Panc1 (cell line): ENCODE data around the gene NYAP1. TPM values are rescaled to one million over a fixed set of nuclear protein-coding genes. Genes with fewer than 3 reads are reported as not detected.
"Not testable (repeated sequence)": the region's sequence is repeated elsewhere in the genome, so short reads cannot be mapped to it uniquely, and the experiment has no call there.

ENCODE experiments used
- ATAC-seq: fragments of 200-7000 bp; cut with Tn5 transposase; 2 replicates; pipeline ENCODE4 v1.9.1; 2020; ENCODE audit warnings: mild to moderate bottlenecking, moderate library complexity
- BruUV-seq: library from RNA; stranded (reverse); fragments of 400-500 nt; replicated peaks from 2 replicates; lab custom pipeline; 2021; lab: Mats Ljungman, UMichigan
- CTCF ChIA-PET: fragments of 300-600 bp; sonication (Branson Sonifier 250); formaldehyde crosslinking; loops from one replicate; lab custom pipeline; 2022; ENCODE audit warnings: antibody characterized with exemption; lab: Charles Lee
- POLR2A ChIA-PET: fragments of 300-600 bp; sonication (Branson Sonifier 250); formaldehyde crosslinking; loops from one replicate; lab custom pipeline; 2022; ENCODE audit warnings: antibody characterized with exemption; lab: Charles Lee
- DNase-seq: peaks from one replicate; pipeline ENCODE4 v3.0.0-alpha.2; 2010; ENCODE audit warnings: low read depth, low spot score
- H3K27ac ChIP-seq: 2 replicates; pipeline ENCODE4 v1.5.1; 2011; ENCODE audit warnings: mild to moderate bottlenecking, low read length, inconsistent platforms
- H3K27me3 ChIP-seq: fragments of 200-500 bp; sonication (Bioruptor generic); 2 replicates; pipeline ENCODE4 v1.6.0; 2014; ENCODE audit warnings: low read length, inconsistent platforms; ENCODE audit not compliant: control insufficient read depth, insufficient read depth
- H3K36me3 ChIP-seq: fragments of 200-500 bp; sonication (Bioruptor generic); 2 replicates; pipeline ENCODE4 v1.5.1; 2014; ENCODE audit warnings: inconsistent platforms, mild to moderate bottlenecking, low read length, moderate library complexity; ENCODE audit not compliant: control insufficient read depth, insufficient read depth
- H3K4me1 ChIP-seq: 2 replicates; pipeline ENCODE4 v1.5.1; 2011; ENCODE audit warnings: inconsistent platforms, mild to moderate bottlenecking, low read length, moderate library complexity; ENCODE audit not compliant: control insufficient read depth, insufficient read depth
- H3K4me3 ChIP-seq, 2 experiments: 2 replicates each; pipeline ENCODE4 v1.5.1; 2011 to 2012; ENCODE audit warnings: low read depth in 2 of 2, low read length in 2 of 2, mild to moderate bottlenecking in 2 of 2, inconsistent platforms in 1 of 2, moderate library complexity in 1 of 2
- H3K9me3 ChIP-seq: fragments of 200-500 bp; sonication (Bioruptor generic); 2 replicates; pipeline ENCODE4 v1.5.1; 2014; ENCODE audit warnings: low read depth, mild to moderate bottlenecking, inconsistent platforms, low read length, moderate library complexity; ENCODE audit not compliant: control insufficient read depth, insufficient read depth
- CTCF ChIP-seq: fragments of 450-650 bp; IDR thresholded peaks from 2 replicates; pipeline ENCODE4 v1.5.1; 2017; ENCODE audit warnings: mild to moderate bottlenecking
- POLR2AphosphoS5 ChIP-seq: IDR thresholded peaks from 2 replicates; pipeline ENCODE4 v1.6.1; 2012; ENCODE audit warnings: mild to moderate bottlenecking, low read depth, low read length, moderate library complexity
- REST ChIP-seq, 2 experiments: IDR thresholded peaks; 2 replicates each; pipeline ENCODE4 v1.6.1; 2011 to 2012; ENCODE audit warnings: low read depth in 2 of 2, control low read depth in 1 of 2, low read length in 1 of 2, mild to moderate bottlenecking in 1 of 2, moderate library complexity in 1 of 2; ENCODE audit not compliant: insufficient read depth in 1 of 2
- SIN3A ChIP-seq: IDR thresholded peaks from 2 replicates; pipeline ENCODE4 v1.6.1; 2012; ENCODE audit warnings: low read depth, mild to moderate bottlenecking, low read length, moderate library complexity, borderline replicate concordance; ENCODE audit not compliant: insufficient read depth
- TCF7L2 ChIP-seq: IDR thresholded peaks from 2 replicates; pipeline ENCODE4 v1.6.1; 2011; ENCODE audit warnings: mild to moderate bottlenecking, low read depth, low read length, inconsistent platforms
- in situ Hi-C: cut with HindIII; loops from 2 replicates; pipeline ENCODE4 v1.10.0; 2016; ENCODE audit warnings: low sequenced_read_pairs, low pct_unique_long_range_greater_than_20kb
- intact Hi-C: fragments of 100-400 bp; cut with micrococcal nuclease; formaldehyde crosslinking; loops from one replicate; pipeline ENCODE4 v1.10.0; 2022; ENCODE audit not compliant: unreplicated experiment
- total RNA-seq: library from RNA; stranded (reverse); gene quantifications from one replicate; pipeline ENCODE4 v1.2.1, GENCODE V29; 2021; ENCODE audit not compliant: unreplicated experiment

Gene NYAP1
- total RNA-seq, 1 experiment from 2014 or later, result 4.0 TPM

GRCh38 chr7:100496509-100496908 is 12.8 kb downstream of the NYAP1 start:
- Histone ChIP-seq H3K4me3 (no peak overlapping the region), H3K4me1 (no peaks in the 10 kb centered on the region), H3K36me3 (no peaks in the 10 kb centered on the region), H3K27ac (no peak overlapping the region), H3K27me3 (no peaks in the 10 kb centered on the region), H3K9me3 (no peaks in the 10 kb centered on the region)
- DNase-seq (no peak), ATAC-seq (no peak)
- TF ChIP-seq REST (IDR thresholded peaks at IDR 0.05; ENCODE audit: insufficient read depth in 1 of 2, low read depth in 2 of 2, low read length in 1 of 2) (no peak), POLR2AphosphoS5 (no peak), CTCF (no peak), TCF7L2 (no peak), SIN3A (no peak)
- CTCF ChIA-PET, result no interaction called here
- POLR2A ChIA-PET, result interaction anchor here (0.5 kb wide), 1 partner anchor 60 kb away, joined by 3 read pairs; the partner anchor contains the start of gene PPP1R35
- in situ Hi-C loops, result no loop called here
- intact Hi-C loops, result no loop called here
- BruUV-seq, result no TSS peak

- H3K4me3 ChIP-seq, H3K27me3 ChIP-seq, ATAC-seq, DNase-seq, in situ Hi-C loops, H3K36me3 ChIP-seq, H3K27ac ChIP-seq, intact Hi-C loops, BruUV-seq, H3K9me3 ChIP-seq, POLR2A ChIA-PET, CTCF ChIA-PET: not testable (repeated sequence)
- peaks cover 12% of the 10 kb centered on the region for H3K4me1 ChIP-seq
These were observed 17.0 kb downstream of the NYAP1 start for GRCh38 chr7:100500743-100501142.

- H3K36me3 ChIP-seq, H3K4me3 ChIP-seq, in situ Hi-C loops, POLR2A ChIA-PET, BruUV-seq, H3K9me3 ChIP-seq, CTCF ChIA-PET, H3K27me3 ChIP-seq, intact Hi-C loops, DNase-seq: not testable (repeated sequence)
- H3K4me1 ChIP-seq, result peaks cover 12% of the 10 kb centered on the region
- peak; percentile 24 for ATAC-seq
- H3K27ac ChIP-seq, result peak overlapping the region; percentile 2
These were observed 20.3 kb downstream of the NYAP1 start for GRCh38 chr7:100504031-100504430.
